ENCODE results near the gene SYNPO2.

GRCh38 chr4:119017636-119018035, 129.0 kb downstream of the SYNPO2 start:
- TF ChIP-seq CTCF (IDR thresholded peaks at IDR 0.05) (no peak), POLR2A (IDR thresholded peaks at IDR 0.05) (no peak)
